Adrenal gland (tissue), 5 donors: ENCODE data around the gene SPATA33.

ENCODE experiments used
- POLR2A ChIP-seq, 2 donors: fragments of 450-650 bp; IDR thresholded peaks; one replicate each; pipeline ENCODE4 v1.6.1; 2017; ENCODE audit warnings: antibody characterized with exemption in 2 of 2, mild to moderate bottlenecking in 2 of 2, moderate library complexity in 1 of 2
- TF ChIP-seq, protein P1 (sequence below), 6 experiments: fragments of 450-650 bp in 4 of 6; fragments of 200-600 bp in 2 of 6; sonication (generic) in 1 of 6; IDR thresholded peaks; 1 replicate in 5 of 6; 2 replicates in 1 of 6; pipeline versions ENCODE4 v1.5.1 to v1.8.0; 2016 to 2021; ENCODE audit warnings: antibody characterized with exemption in 6 of 6, mild to moderate bottlenecking in 2 of 6, moderate library complexity in 1 of 6
- donor health status: DM: no; HTN: no; CAD: no.

DNA sequence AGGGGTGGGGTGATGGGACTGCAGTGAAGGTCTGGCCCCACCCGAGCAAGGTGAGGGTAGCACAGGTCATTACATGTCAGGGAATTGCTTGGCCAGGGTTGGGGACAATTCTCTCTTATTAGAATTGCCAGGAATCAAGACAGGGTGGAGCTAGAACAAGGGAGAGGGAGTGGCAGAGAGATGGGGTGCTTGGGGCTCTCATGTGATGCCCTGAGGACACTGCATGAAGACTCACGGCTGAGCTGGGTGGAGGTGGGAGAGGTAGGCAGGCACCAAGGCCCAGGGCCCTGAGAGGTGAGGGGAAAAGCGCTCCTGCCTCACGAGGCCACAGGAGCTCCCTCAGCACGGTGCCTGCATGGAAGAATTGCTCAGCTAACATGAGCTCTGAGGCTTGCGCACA lies 40.6 kb upstream of the SPATA33 start:
- TF ChIP-seq, protein P1, sequence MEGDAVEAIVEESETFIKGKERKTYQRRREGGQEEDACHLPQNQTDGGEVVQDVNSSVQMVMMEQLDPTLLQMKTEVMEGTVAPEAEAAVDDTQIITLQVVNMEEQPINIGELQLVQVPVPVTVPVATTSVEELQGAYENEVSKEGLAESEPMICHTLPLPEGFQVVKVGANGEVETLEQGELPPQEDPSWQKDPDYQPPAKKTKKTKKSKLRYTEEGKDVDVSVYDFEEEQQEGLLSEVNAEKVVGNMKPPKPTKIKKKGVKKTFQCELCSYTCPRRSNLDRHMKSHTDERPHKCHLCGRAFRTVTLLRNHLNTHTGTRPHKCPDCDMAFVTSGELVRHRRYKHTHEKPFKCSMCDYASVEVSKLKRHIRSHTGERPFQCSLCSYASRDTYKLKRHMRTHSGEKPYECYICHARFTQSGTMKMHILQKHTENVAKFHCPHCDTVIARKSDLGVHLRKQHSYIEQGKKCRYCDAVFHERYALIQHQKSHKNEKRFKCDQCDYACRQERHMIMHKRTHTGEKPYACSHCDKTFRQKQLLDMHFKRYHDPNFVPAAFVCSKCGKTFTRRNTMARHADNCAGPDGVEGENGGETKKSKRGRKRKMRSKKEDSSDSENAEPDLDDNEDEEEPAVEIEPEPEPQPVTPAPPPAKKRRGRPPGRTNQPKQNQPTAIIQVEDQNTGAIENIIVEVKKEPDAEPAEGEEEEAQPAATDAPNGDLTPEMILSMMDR (IDR thresholded peaks at IDR 0.05): no peak
- no peak for TF ChIP-seq POLR2A (IDR thresholded peaks at IDR 0.05)
